Mesothelial cell of epicardium (in vitro differentiated cells): ENCODE data around the gene KRTAP4-6. TPM values are rescaled to one million over a fixed set of nuclear protein-coding genes. Genes with fewer than 3 reads are reported as not detected.
A peak's percentile ranks its signal among the peaks of the same experiment; 100 is the strongest.
"Not testable (repeated sequence)": the region's sequence is repeated elsewhere in the genome, so short reads cannot be mapped to it uniquely, and the experiment has no call there.

Source experiments
- DNase-seq, 2 experiments: peaks; one replicate each; pipeline ENCODE4 v3.0.0; 2021; ENCODE audit warnings: low spot score in 2 of 2; ENCODE audit not compliant: unreplicated experiment in 2 of 2
- H3K27ac Mint-ChIP-seq: 2 replicates; pipeline ENCODE4 v1.8.0; 2021; ENCODE audit warnings: mixed read lengths
- H3K27me3 Mint-ChIP-seq: 2 replicates; pipeline ENCODE4 v1.8.0; 2021; ENCODE audit warnings: low read depth, mixed read lengths
- H3K36me3 Mint-ChIP-seq: 2 replicates; pipeline ENCODE4 v1.8.0; 2021; ENCODE audit warnings: mixed read lengths
- H3K4me1 Mint-ChIP-seq: 2 replicates; pipeline ENCODE4 v1.8.0; 2021; ENCODE audit warnings: mixed read lengths
- H3K4me3 Mint-ChIP-seq: 2 replicates; pipeline ENCODE4 v1.8.0; 2021; ENCODE audit warnings: mild to moderate bottlenecking, moderate library complexity, mixed read lengths
- H3K9me3 Mint-ChIP-seq: 2 replicates; pipeline ENCODE4 v1.8.0; 2021; ENCODE audit warnings: mixed read lengths
- CTCF ChIP-seq: fragments of 200-600 bp; sonication (generic); IDR thresholded peaks from one replicate; pipeline ENCODE4 v1.5.0; 2021; ENCODE audit warnings: antibody characterized with exemption; ENCODE audit not compliant: unreplicated experiment
- total RNA-seq: library from RNA; stranded (reverse); gene quantifications from 3 replicates; pipeline ENCODE4 v1.2.1, GENCODE V29; 2021

KRTAP4-6 gene
- total RNA-seq, 1 donor from 2014 or later = not detected

DNA sequence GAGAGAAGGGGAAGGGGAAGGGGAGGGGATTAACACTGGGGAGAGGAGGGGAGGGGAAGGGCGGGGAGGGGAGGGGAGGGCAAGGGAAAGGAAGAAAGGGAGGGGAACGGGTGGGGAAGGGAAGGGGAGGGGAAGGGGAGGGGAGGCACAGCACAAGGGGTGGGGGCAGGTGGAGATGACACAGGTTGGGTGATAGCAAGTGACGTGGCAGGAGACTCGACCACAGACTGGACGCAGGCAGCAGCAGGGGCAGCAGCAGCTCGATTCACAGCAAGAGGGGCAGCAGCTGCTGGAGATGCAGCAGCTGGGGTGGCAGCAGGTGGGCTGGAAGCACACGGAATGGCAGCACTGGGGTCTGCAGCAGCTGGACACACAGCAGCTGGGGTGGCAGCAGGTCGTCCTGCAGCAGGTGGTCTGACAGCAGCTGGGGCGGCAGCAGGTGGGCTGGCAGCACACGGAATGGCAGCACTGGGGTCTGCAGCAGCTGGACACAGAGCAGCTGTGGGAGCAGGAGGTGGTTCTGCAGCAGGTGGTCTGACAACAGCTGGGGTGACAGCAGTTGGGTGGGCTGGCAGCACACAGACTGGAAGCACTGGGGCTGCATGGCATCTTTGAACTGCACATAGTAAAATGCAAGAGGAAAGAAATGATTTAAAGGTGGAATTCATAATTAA is 38.6 kb downstream of the KRTAP4-6 start, which contains the start of gene KRTAP4-16:
Gene KRTAP4-16, minus strand, starts transcription at position 624 of the 674 bp plus-strand sequence. Its CDS starts 0 bp downstream, at position 624.
- Mint-ChIP-seq H3K36me3 (no peaks in the 10 kb centered on the region), H3K4me1 (peaks cover 41% of the 10 kb centered on the region), H3K9me3 (no peaks in the 10 kb centered on the region), H3K4me3 (no peak within 1 kb of the TSS), H3K27me3 (peaks cover 6% of the 10 kb centered on the region), H3K27ac (no peak within 1 kb of the TSS)
- no peak for TF ChIP-seq CTCF
- DNase-seq = no peak

- not testable (repeated sequence) for H3K27me3 Mint-ChIP-seq, H3K36me3 Mint-ChIP-seq, H3K9me3 Mint-ChIP-seq, H3K4me3 Mint-ChIP-seq, DNase-seq
- peaks cover 51% of the 10 kb centered on the region for H3K4me1 Mint-ChIP-seq
- peak overlapping the region; percentile 83 for H3K27ac Mint-ChIP-seq
These were observed 40.5 kb downstream of the KRTAP4-6 start for GRCh38 chr17:41099682-41100480.

DNA sequence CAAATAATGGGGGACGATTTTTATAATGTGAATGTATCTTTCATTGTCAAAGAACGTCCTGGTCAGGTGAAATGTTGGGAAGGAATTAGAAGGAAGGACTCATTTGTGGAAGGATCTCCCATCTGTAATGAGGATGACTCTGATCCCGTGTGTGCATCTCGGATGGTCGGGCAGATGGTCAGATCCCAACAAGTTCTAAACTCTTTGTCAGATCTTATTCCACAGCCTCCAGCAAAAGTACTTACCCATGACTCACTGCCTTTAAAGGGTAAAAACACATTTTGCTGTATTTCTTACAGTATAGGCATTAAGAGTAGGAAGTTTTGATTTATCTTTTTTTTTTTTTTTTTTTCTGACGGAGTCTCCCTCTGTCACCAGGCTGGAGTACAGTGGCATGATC is 41.9 kb downstream of the KRTAP4-6 start:
- Mint-ChIP-seq H3K4me3 (no peak overlapping the region), H3K36me3 (no peaks in the 10 kb centered on the region), H3K9me3 (no peaks in the 10 kb centered on the region), H3K27me3 (peaks cover 6% of the 10 kb centered on the region), H3K4me1 (peaks cover 43% of the 10 kb centered on the region), H3K27ac (no peak overlapping the region)
- no peak for TF ChIP-seq CTCF
- no peak for DNase-seq

- no peak within 1 kb of the TSS for H3K27ac Mint-ChIP-seq
- H3K4me1 Mint-ChIP-seq = peaks cover 41% of the 10 kb centered on the region
- peaks cover 6% of the 10 kb centered on the region for H3K27me3 Mint-ChIP-seq
These were observed 42.3 kb downstream of the KRTAP4-6 start, which contains the start of gene KRTAP4-8 for GRCh38 chr17:41098042-41098441. Gene KRTAP4-8, minus strand, starts transcription at chr17:41098142. Its CDS starts 58 bp downstream, at chr17:41098084.

GRCh38 chr17:41096055-41096454 is 44.3 kb downstream of the KRTAP4-6 start:
- no peak for TF ChIP-seq CTCF
- H3K9me3 Mint-ChIP-seq = peaks cover 10% of the 10 kb centered on the region
- H3K36me3 Mint-ChIP-seq = peaks cover 4% of the 10 kb centered on the region
- peaks cover 6% of the 10 kb centered on the region for H3K27me3 Mint-ChIP-seq
- no peak overlapping the region for H3K4me3 Mint-ChIP-seq
- no peak overlapping the region for H3K27ac Mint-ChIP-seq
- H3K4me1 Mint-ChIP-seq = peaks cover 41% of the 10 kb centered on the region
- no peak for DNase-seq

More at GRCh38 chr17:41098042-41098441, 42.3 kb downstream of the KRTAP4-6 start, which contains the start of gene KRTAP4-8:
- DNase-seq = no peak
- Mint-ChIP-seq H3K9me3 (peaks cover 2% of the 10 kb centered on the region), H3K4me3 (no peak within 1 kb of the TSS), H3K36me3 (peaks cover 1% of the 10 kb centered on the region)
- TF ChIP-seq CTCF = no peak

Other genes starting within 250 kb of the KRTAP4-6 start
- gene KRT23, start 202.9 kb downstream of the KRTAP4-6 start, total RNA-seq = 2.3 to 2.8 TPM (median 2.6 TPM) in 3 replicates
- not detected in 3 replicates for gene KRT39, start 173.6 kb downstream of the KRTAP4-6 start, total RNA-seq
- 0.16 TPM in 1 of 3 replicates, not detected in the others for gene KRT40, start 156.2 kb downstream of the KRTAP4-6 start, total RNA-seq
- not detected in 3 replicates for gene KRTAP3-3, start 146.4 kb downstream of the KRTAP4-6 start, total RNA-seq
- gene KRTAP3-2, start 140.6 kb downstream of the KRTAP4-6 start, total RNA-seq = not detected in 3 replicates
- 0.41 to 1.3 TPM (median 0.95 TPM) in 3 replicates for gene KRTAP3-1, start 131.4 kb downstream of the KRTAP4-6 start, total RNA-seq
- not detected in 3 replicates for gene KRTAP1-5, start 113.3 kb downstream of the KRTAP4-6 start, total RNA-seq
- not detected in 3 replicates for gene KRTAP1-4, start 110.3 kb downstream of the KRTAP4-6 start, total RNA-seq
- not detected in 3 replicates for gene KRTAP1-3, start 105.7 kb downstream of the KRTAP4-6 start, total RNA-seq
- not detected in 3 replicates for gene KRTAP1-1, start 99.1 kb downstream of the KRTAP4-6 start, total RNA-seq
- gene KRTAP2-1, start 93.2 kb downstream of the KRTAP4-6 start, total RNA-seq = not detected in 3 replicates
- gene KRTAP2-2, start 85.3 kb downstream of the KRTAP4-6 start, total RNA-seq = not detected in 3 replicates
- gene KRTAP2-3, start 80.4 kb downstream of the KRTAP4-6 start, total RNA-seq = 0.45 to 0.91 TPM (median 0.69 TPM) in 3 replicates
- not detected in 3 replicates for gene KRTAP2-4, start 74.7 kb downstream of the KRTAP4-6 start, total RNA-seq
- gene KRTAP4-7, start 56.4 kb downstream of the KRTAP4-6 start, total RNA-seq = not detected in 3 replicates
- gene KRTAP4-8, start 42.4 kb downstream of the KRTAP4-6 start, total RNA-seq = not detected in 3 replicates
- gene KRTAP4-16, start 38.3 kb downstream of the KRTAP4-6 start, total RNA-seq = not detected in 3 replicates
- gene KRTAP4-9, start 35.2 kb downstream of the KRTAP4-6 start, total RNA-seq = not detected in 3 replicates
- gene KRTAP4-11, start 22.2 kb downstream of the KRTAP4-6 start, total RNA-seq = not detected in 3 replicates
- not detected in 3 replicates for gene KRTAP4-12, start 16.4 kb downstream of the KRTAP4-6 start, total RNA-seq
- gene KRTAP4-5, start 9.3 kb upstream of the KRTAP4-6 start, total RNA-seq = not detected in 3 replicates
- gene KRTAP4-4, start 20.2 kb upstream of the KRTAP4-6 start, total RNA-seq = not detected in 3 replicates
- not detected in 3 replicates for gene KRTAP4-3, start 27.7 kb upstream of the KRTAP4-6 start, total RNA-seq
- not detected in 3 replicates for gene KRTAP4-2, start 37.7 kb upstream of the KRTAP4-6 start, total RNA-seq
- gene KRTAP4-1, start 44.4 kb upstream of the KRTAP4-6 start, total RNA-seq = not detected in 3 replicates
- gene KRTAP9-1, start 49.3 kb upstream of the KRTAP4-6 start, total RNA-seq = not detected in 3 replicates
- gene KRTAP9-2, start 86.1 kb upstream of the KRTAP4-6 start, total RNA-seq = not detected in 3 replicates
- gene KRTAP9-3, start 91.9 kb upstream of the KRTAP4-6 start, total RNA-seq = not detected in 3 replicates
- not detected in 3 replicates for gene KRTAP9-8, start 97.5 kb upstream of the KRTAP4-6 start, total RNA-seq
- not detected in 3 replicates for gene KRTAP9-4, start 109.1 kb upstream of the KRTAP4-6 start, total RNA-seq
- not detected in 3 replicates for gene KRTAP9-9, start 114.8 kb upstream of the KRTAP4-6 start, total RNA-seq
- gene KRTAP9-6, start 124.8 kb upstream of the KRTAP4-6 start, total RNA-seq = not detected in 3 replicates
- gene KRTAP9-7, start 135.2 kb upstream of the KRTAP4-6 start, total RNA-seq = not detected in 3 replicates
- gene KRTAP29-1, start 162.3 kb upstream of the KRTAP4-6 start, total RNA-seq = not detected in 3 replicates
- not detected in 3 replicates for gene KRTAP16-1, start 168.8 kb upstream of the KRTAP4-6 start, total RNA-seq
- gene KRTAP17-1, start 175.2 kb upstream of the KRTAP4-6 start, total RNA-seq = not detected in 3 replicates
- not detected in 3 replicates for gene KRT33A, start 210.3 kb upstream of the KRTAP4-6 start, total RNA-seq
- gene KRT33B, start 229.3 kb upstream of the KRTAP4-6 start, total RNA-seq = not detected in 3 replicates
- gene KRT34, start 241.8 kb upstream of the KRTAP4-6 start, total RNA-seq = not detected in 3 replicates